HFF-Myc (cell line): ENCODE results near the gene FNBP1L.

Experiments used
- DNase-seq: peaks from one replicate; pipeline ENCODE4 v3.0.0-alpha.2; 2011; ENCODE audit warnings: low read depth; ENCODE audit errors: extremely low read depth
- H3K4me3 ChIP-seq: replicated peaks from 2 replicates; pipeline ENCODE4 v1.5.1; 2011; ENCODE audit warnings: low read depth, mild to moderate bottlenecking, control low read depth, low read length
- CTCF ChIP-seq: IDR thresholded peaks from 2 replicates; pipeline ENCODE4 v1.5.1; 2012; ENCODE audit warnings: mild to moderate bottlenecking, low read depth, low read length, control low read depth; ENCODE audit errors: missing control alignments

The FNBP1L gene

DNA sequence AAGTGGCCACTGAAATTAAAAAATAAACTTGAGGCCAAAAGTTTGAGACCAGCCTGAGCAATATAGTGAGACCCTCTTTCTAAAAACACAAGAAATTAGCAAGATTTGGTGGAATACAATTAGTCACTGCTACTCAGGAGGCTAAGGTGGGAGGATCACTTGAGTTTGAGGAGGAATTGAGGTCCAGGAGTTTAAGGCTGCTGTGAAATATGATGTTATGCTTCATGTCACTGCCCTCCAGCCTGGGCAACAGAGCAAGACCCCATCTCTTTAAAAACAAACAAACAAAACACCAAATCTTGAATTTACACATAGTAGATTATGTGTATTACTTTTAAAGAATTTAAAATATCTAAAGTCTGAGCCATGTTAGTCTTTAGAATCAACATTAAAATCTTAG, 6.3 kb upstream of the FNBP1L start:
- no peak for DNase-seq
- H3K4me3 ChIP-seq = no peak overlapping the region
- TF ChIP-seq CTCF = no peak

GRCh38 chr1:93442008-93442666, 5.8 kb upstream of the FNBP1L start:
- no peak for TF ChIP-seq CTCF
- DNase-seq = peak; percentile 52

DNA sequence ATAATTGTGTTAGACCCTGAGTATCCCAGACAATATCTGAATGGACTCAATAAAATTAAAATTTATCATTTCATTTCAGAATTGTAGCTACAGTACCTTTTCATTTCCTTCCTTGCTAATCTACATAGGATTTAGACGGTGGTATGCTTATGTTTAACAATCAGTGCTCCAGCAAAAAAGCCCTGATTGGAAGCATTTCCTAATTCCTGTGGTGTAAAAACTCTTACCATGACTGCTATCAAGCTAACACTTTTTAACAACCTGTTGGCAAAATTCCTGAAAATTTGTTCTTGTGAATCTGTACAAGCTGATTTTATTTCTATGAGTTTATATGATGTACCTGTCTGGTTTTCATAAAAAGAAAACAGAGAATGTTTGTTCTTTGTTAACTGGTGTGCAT, 5.2 kb upstream of the FNBP1L start:
- DNase-seq = no peak
- no peak for TF ChIP-seq CTCF
- no peak overlapping the region for H3K4me3 ChIP-seq

More at GRCh38 chr1:93442008-93442666, 5.8 kb upstream of the FNBP1L start:
- H3K4me3 ChIP-seq = no peak overlapping the region

- no peak overlapping the region for H3K4me3 ChIP-seq
- no peak for TF ChIP-seq CTCF
- DNase-seq = no peak
Observed at GRCh38 chr1:93443454-93443853, 4.5 kb upstream of the FNBP1L start.

DNA sequence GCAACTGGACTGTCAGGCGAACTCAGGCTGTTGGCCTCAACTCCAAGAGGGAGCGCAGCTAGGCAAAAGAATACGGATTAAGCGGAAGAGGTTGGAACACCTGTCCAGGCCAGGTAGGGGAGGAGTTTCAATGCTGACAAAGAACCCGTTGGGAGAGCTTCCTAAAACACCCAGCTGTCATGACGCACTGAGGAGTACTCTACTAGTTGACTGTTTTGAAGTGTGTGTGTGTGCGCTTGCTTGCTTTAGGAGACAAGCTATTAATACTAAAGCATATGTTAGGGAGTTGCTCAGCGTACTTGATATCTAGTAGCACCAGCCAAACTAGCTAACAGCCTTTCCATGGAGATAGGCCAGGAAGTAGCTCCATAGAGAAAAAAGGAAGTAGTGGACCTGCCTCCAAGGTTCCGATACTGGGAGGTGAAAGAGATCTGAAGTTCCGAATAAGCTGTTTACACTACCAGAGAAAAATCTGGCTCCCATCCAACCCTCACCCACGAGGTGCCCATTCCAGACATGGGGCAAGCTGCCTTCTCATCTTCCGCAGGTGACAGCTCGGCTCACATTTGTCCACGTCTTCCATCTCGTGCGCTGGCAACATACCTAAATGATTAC, 974 bp upstream of the FNBP1L start:
- TF ChIP-seq CTCF = no peak
- peak overlapping the region; percentile 92 for H3K4me3 ChIP-seq
- DNase-seq = no peak

DNA sequence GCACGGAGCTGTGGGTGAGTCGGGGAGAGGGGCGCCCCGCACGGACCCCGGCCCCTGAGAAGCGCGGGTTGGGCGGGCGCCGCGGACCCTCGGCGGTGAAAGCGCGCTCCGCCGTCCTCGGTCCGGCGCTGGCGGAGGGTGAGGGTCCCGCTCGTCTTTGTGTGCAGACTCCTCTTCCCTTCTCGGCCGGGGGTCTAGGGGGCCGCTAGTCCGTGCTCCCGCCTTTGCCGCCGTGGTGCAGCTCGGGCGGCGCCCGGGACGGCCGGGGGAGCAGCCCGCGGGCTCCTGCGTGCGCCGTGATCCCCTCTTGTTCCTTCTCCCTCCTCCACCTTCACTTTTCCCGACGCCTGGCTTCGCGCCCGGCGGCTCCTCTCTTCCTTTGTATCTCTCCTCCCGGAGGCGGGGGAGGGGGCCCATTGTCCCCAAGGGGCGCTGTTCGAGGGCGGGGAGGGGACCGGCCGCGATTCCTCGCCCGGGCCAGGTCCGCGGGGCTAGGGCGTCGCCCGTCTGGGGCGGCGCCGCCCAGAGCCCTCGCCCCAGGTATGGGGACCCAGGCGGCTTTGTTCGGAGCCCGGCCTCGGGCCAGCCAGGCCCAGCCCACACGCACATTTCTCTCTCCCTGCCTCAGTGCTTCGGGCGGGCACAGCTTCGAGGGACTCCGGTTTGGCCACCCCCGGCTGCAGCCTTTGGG, 519 bp downstream of the FNBP1L start:
- TF ChIP-seq CTCF = no peak
- H3K4me3 ChIP-seq = peak overlapping the region; percentile 92
- no peak for DNase-seq
